ENCODE measurements around the gene SEMA6B. TPM values are rescaled to one million over a fixed set of nuclear protein-coding genes. Genes with fewer than 3 reads are reported as not detected.

Gene SEMA6B
- total and polyA plus RNA-seq, 2 of the 8 experiments (the other 6 are each of a cell fraction or from before 2014, with no cell fraction given), result 31.3 to 54.4 TPM

- no peak for DNase-seq (ENCODE audit: low read depth in 1 of 2, low spot score in 2 of 2)
- H3K36me3 ChIP-seq (ENCODE audit: control insufficient read depth in 2 of 4, insufficient read depth in 4 of 4, low read length in 3 of 4), result peaks cover 9 to 40% (median 32%) of the 10 kb centered on the region in 4 experiments; a peak in 6 of 8 replicates
- H2BK120ac ChIP-seq (replicated peaks; ENCODE audit: low read depth, low read length), result no peak overlapping the region
- no peak overlapping the region for H3K4me3 ChIP-seq (ENCODE audit: extremely low read depth in 1 of 4, insufficient read depth in 2 of 4, low read depth in 3 of 4, low read length in 4 of 4)
- H4K20me1 ChIP-seq (replicated peaks in 1 of 2; ENCODE audit: control insufficient read depth in 1 of 2, insufficient read depth in 2 of 2, low read length in 2 of 2), result peaks cover 18 to 33% of the 10 kb centered on the region in 2 experiments
- CTCF ChIA-PET (ENCODE audit: partially characterized antibody), result interaction anchor here (0.9 to 3.7 kb wide), 4 partner anchors 13 to 78 kb away, joined by 3 to 14 read pairs (median 5); no protein-coding TSS in a partner anchor
- POLR2A ChIA-PET (ENCODE audit: partially characterized antibody), result no interaction called here
- no peak overlapping the region for H2BK12ac ChIP-seq (ENCODE audit: low read depth, low read length)
- FAIRE-seq, result no peak
- no peak overlapping the region for H2BK5ac ChIP-seq (ENCODE audit: low read depth, low read length)
- no peak for TF ChIP-seq GTF2F1 (IDR thresholded peaks at IDR 0.05; ENCODE audit: borderline replicate concordance, low read depth, low read length)
- peaks cover 0 to 7% (median 3%) of the 10 kb centered on the region in 4 experiments; a peak in 4 of 7 replicates for H3K4me1 ChIP-seq (replicated peaks in 1 of 4; ENCODE audit: control insufficient read depth in 3 of 4, insufficient read depth in 4 of 4, low read length in 3 of 4)
- no peaks in the 10 kb centered on the region for H3K9me3 ChIP-seq (ENCODE audit: insufficient read depth in 2 of 2, low read depth in 1 of 2, low read length in 1 of 2)
- 93% methylated on average over 7 of the region's 7 CpGs; no CpG with 5 or more reads in 1 of the 2 experiments for WGBS, 2 experiments (ENCODE audit: extremely low coverage in 1 of 2, insufficient coverage in 1 of 2, insufficient read length in 1 of 2, insufficient replicate concordance in 2 of 2, low coverage in 1 of 2, low lambda C conversion rate in 2 of 2, missing lambda C conversion rate in 1 of 2)
- H3K27me3 ChIP-seq (replicated peaks in 1 of 4; ENCODE audit: control insufficient read depth in 3 of 4, extremely low read depth in 1 of 4, insufficient read depth in 3 of 4, low read length in 3 of 4), result no peaks in the 10 kb centered on the region
- no peaks in the 10 kb centered on the region for H3K79me2 ChIP-seq (ENCODE audit: control insufficient read depth in 1 of 2, insufficient read depth in 2 of 2, low read length in 2 of 2)
- no peak overlapping the region for H2AFZ ChIP-seq (ENCODE audit: low read length)
- no peak overlapping the region for H3K4me2 ChIP-seq (ENCODE audit: insufficient read depth in 1 of 2, low read depth in 2 of 2, low read length in 2 of 2)
- H3K4ac ChIP-seq (replicated peaks; ENCODE audit: insufficient read length, low read depth, low read length), result no peak overlapping the region
- H2BK20ac ChIP-seq (ENCODE audit: low read length), result no peak overlapping the region
- H4K5ac ChIP-seq (ENCODE audit: insufficient read length, low read depth, low read length), result no peak overlapping the region
- H3K23me2 ChIP-seq (ENCODE audit: low read depth, low read length), result peaks cover 10% of the 10 kb centered on the region; the same call in 1 of the 2 replicates
- no peak overlapping the region for H4K8ac ChIP-seq (ENCODE audit: extremely low read depth, insufficient read depth, low read length)
- H3K23ac ChIP-seq (ENCODE audit: insufficient read length), result no peak overlapping the region
- no peak overlapping the region for H3K18ac ChIP-seq (ENCODE audit: extremely low read depth, low read length)
- H2AK5ac ChIP-seq (ENCODE audit: low read depth, low read length), result no peak overlapping the region
- H3K9ac ChIP-seq (replicated peaks in 1 of 4; ENCODE audit: extremely low read depth in 1 of 4, low read depth in 3 of 4, low read length in 3 of 4), result no peak overlapping the region
- no peak overlapping the region for H3K27ac ChIP-seq (ENCODE audit: low read depth, low read length)
- H2BK15ac ChIP-seq (ENCODE audit: low read length), result no peak overlapping the region
- H3K56ac ChIP-seq (replicated peaks; ENCODE audit: insufficient read length, low read depth, low read length), result no peak overlapping the region
- H3K14ac ChIP-seq (ENCODE audit: insufficient read length), result no peak overlapping the region
- peaks cover 2% of the 10 kb centered on the region; the same call in 1 of the 2 replicates for H3K79me1 ChIP-seq (ENCODE audit: low read depth, low read length)
- H4K91ac ChIP-seq (replicated peaks; ENCODE audit: insufficient read length, low read length), result no peak overlapping the region
Observed at GRCh38 chr19:4554717-4555116, 4.8 kb downstream of the SEMA6B start.

Measured in H1 (cell line).